ENCODE measurements around the gene SPG11.
A peak's percentile ranks its signal among the peaks of the same experiment; 100 is the strongest.

The SPG11 gene

GRCh38 chr15:44663410-44664308 is at the start of gene SPG11:
TSS of gene SPG11 (minus strand) at chr15:44663662. CDS start at chr15:44663647, 15 bp downstream.
- TF ChIP-seq FOXM1 (IDR thresholded peaks at IDR 0.05; ENCODE audit: borderline replicate concordance): no peak
- no peak for TF ChIP-seq FOXA1 (IDR thresholded peaks at IDR 0.05)
- peak; percentile 56; the same call in 1 of the 2 replicates for TF ChIP-seq ELF4 (IDR thresholded peaks at IDR 0.05)
- TF ChIP-seq HDGF (IDR thresholded peaks at IDR 0.05; ENCODE audit: borderline replicate concordance): no peak
- peak; percentile 96 for TF ChIP-seq L3MBTL2 (conservative IDR thresholded peaks at IDR 0.05)
- peak; percentile 93 for DNase-seq (ENCODE audit: extremely low spot score)
- CTCF ChIA-PET: interaction anchor here (0.5 to 1.6 kb wide), 9 partner anchors 18 to 190 kb away, joined by 3 to 7 read pairs (median 4); partner anchors contain the start of genes B2M and PATL2
- POLR2A ChIA-PET: interaction anchor here (0.7 to 4.2 kb wide), 15 partner anchors 15 to 276 kb away, joined by 3 to 40 read pairs (median 3); partner anchors contain the start of genes B2M, PATL2 and TRIM69

- CTCF ChIA-PET: interaction anchor here (0.7 to 2.7 kb wide), 2 partner anchors 25 to 79 kb away, joined by 3 to 18 read pairs; partner anchors contain the start of gene TRIM69
- no peak for DNase-seq (ENCODE audit: extremely low spot score)
- POLR2A ChIA-PET: interaction anchor here (0.6 to 6.0 kb wide), 8 partner anchors 15 to 68 kb away, joined by 3 to 75 read pairs (median 5); partner anchors contain the start of genes SPG11 and TRIM69
- no peak for TF ChIP-seq PKNOX1 (IDR thresholded peaks at IDR 0.05)
- no peak for TF ChIP-seq ZNF384 (IDR thresholded peaks at IDR 0.05)
Observed at GRCh38 chr15:44712346-44713005, 49.0 kb upstream of the SPG11 start.

GRCh38 chr15:44711743-44712345 is 48.4 kb upstream of the SPG11 start:
- TF ChIP-seq NFRKB (IDR thresholded peaks at IDR 0.05): no peak
- TF ChIP-seq L3MBTL2 (conservative IDR thresholded peaks at IDR 0.05): peak; percentile 52; the same call in 1 of the 2 replicates
- TF ChIP-seq ZNF384 (IDR thresholded peaks at IDR 0.05): no peak
- DNase-seq (ENCODE audit: extremely low spot score): peak; percentile 16
- CTCF ChIA-PET: interaction anchor here (0.7 kb wide), 1 partner anchor 79 kb away, joined by 3 read pairs; no protein-coding TSS in a partner anchor
- POLR2A ChIA-PET: interaction anchor here (0.6 to 6.0 kb wide), 10 partner anchors 14 to 58 kb away, joined by 3 to 75 read pairs (median 4); partner anchors contain the start of genes SPG11 and TRIM69

GRCh38 chr15:44711096-44711742 is 47.8 kb upstream of the SPG11 start, which contains the start of the genes B2M and PATL2:
TSS of gene B2M (plus strand) at chr15:44711517. CDS start at chr15:44711547, 30 bp downstream.
TSS of gene PATL2 (minus strand) at chr15:44711323. CDS start at chr15:44676490, 34,833 bp downstream.
- CTCF ChIA-PET: interaction anchor here (0.5 to 1.0 kb wide), 3 partner anchors 25 to 235 kb away, joined by 3 to 5 read pairs (median 3); partner anchors contain the start of genes SPG11 and TRIM69
- TF ChIP-seq LEF1 (IDR thresholded peaks at IDR 0.05; ENCODE audit: borderline replicate concordance): no peak
- no peak for TF ChIP-seq FOXM1 (IDR thresholded peaks at IDR 0.05; ENCODE audit: borderline replicate concordance)
- no peak for TF ChIP-seq FOXK2 (IDR thresholded peaks at IDR 0.05)
- TF ChIP-seq ZNF384 (IDR thresholded peaks at IDR 0.05): no peak
- peak; percentile 70 for TF ChIP-seq ELF4 (IDR thresholded peaks at IDR 0.05)
- TF ChIP-seq PKNOX1 (IDR thresholded peaks at IDR 0.05): no peak
- POLR2A ChIA-PET: interaction anchor here (0.7 to 6.0 kb wide), 9 partner anchors 10 to 79 kb away, joined by 3 to 75 read pairs (median 3); partner anchors contain the start of genes SPG11 and TRIM69
- DNase-seq (ENCODE audit: extremely low spot score): peak; percentile 88

GRCh38 chr15:44710236-44711095 is 47.0 kb upstream of the SPG11 start:
- DNase-seq (ENCODE audit: extremely low spot score): no peak
- TF ChIP-seq SP1 (IDR thresholded peaks at IDR 0.05) (no peak), ZNF384 (IDR thresholded peaks at IDR 0.05) (no peak), HDGF (IDR thresholded peaks at IDR 0.05; ENCODE audit: borderline replicate concordance) (no peak), LEF1 (IDR thresholded peaks at IDR 0.05; ENCODE audit: borderline replicate concordance) (no peak), FOXK2 (IDR thresholded peaks at IDR 0.05) (no peak)
- ChIA-PET CTCF (interaction anchor here (0.5 to 1.0 kb wide), 3 partner anchors 26 to 235 kb away, joined by 3 to 5 read pairs (median 3); partner anchors contain the start of genes SPG11 and TRIM69), POLR2A (interaction anchor here (0.7 to 6.0 kb wide), 9 partner anchors 11 to 80 kb away, joined by 3 to 75 read pairs (median 3); partner anchors contain the start of genes SPG11 and TRIM69)

- DNase-seq (ENCODE audit: extremely low spot score): no peak
- CTCF ChIA-PET: interaction anchor here (0.7 to 1.0 kb wide), 2 partner anchors 26 to 215 kb away, joined by 4 to 5 read pairs; no protein-coding TSS in a partner anchor
- POLR2A ChIA-PET: interaction anchor here (1.0 kb wide), 2 partner anchors 22 to 44 kb away, joined by 3 read pairs; partner anchors contain the start of gene SPG11
Observed at GRCh38 chr15:44706946-44707636, 43.6 kb upstream of the SPG11 start.

More at GRCh38 chr15:44706946-44707636, 43.6 kb upstream of the SPG11 start:
- no peak for TF ChIP-seq FOXM1 (IDR thresholded peaks at IDR 0.05; ENCODE audit: borderline replicate concordance)
- no peak for TF ChIP-seq SUZ12 (IDR thresholded peaks at IDR 0.05)
- TF ChIP-seq FOXA1 (IDR thresholded peaks at IDR 0.05): no peak
- TF ChIP-seq FOXK2 (IDR thresholded peaks at IDR 0.05): no peak
- TF ChIP-seq HDGF (IDR thresholded peaks at IDR 0.05; ENCODE audit: borderline replicate concordance): no peak
- TF ChIP-seq LEF1 (IDR thresholded peaks at IDR 0.05; ENCODE audit: borderline replicate concordance): no peak
- no peak for TF ChIP-seq TARDBP (IDR thresholded peaks at IDR 0.05)
- TF ChIP-seq PKNOX1 (IDR thresholded peaks at IDR 0.05): no peak
- TF ChIP-seq NFRKB (IDR thresholded peaks at IDR 0.05): no peak
- TF ChIP-seq ELF4 (IDR thresholded peaks at IDR 0.05): no peak
- TF ChIP-seq ARNT (IDR thresholded peaks at IDR 0.05): no peak

Measured in HEK293T (cell line).